GM12891 (cell line): Measurements from ENCODE around the gene VPS52.

Experiments
- DNase-seq: peaks from one replicate; pipeline ENCODE4 v3.0.0; 2011; ENCODE audit warnings: low spot score; ENCODE audit not compliant: insufficient read length
- FAIRE-seq: peaks from 2 replicates; lab custom pipeline; 2011; peaks lifted over from hg19 to GRCh38; lab: Jason Lieb, UNC
- PAX5 ChIP-seq: IDR thresholded peaks from 2 replicates; pipeline ENCODE4 v1.6.1; 2011; ENCODE audit warnings: low read length, moderate library complexity, mild to moderate bottlenecking; ENCODE audit not compliant: insufficient read depth, severe bottlenecking
- POLR2A ChIP-seq: IDR thresholded peaks from 2 replicates; pipeline ENCODE4 v1.6.1; 2011; ENCODE audit warnings: low read depth, low read length, control low read depth
- POLR2AphosphoS5 ChIP-seq: IDR thresholded peaks from 2 replicates; pipeline ENCODE4 v1.6.1; 2011; ENCODE audit warnings: low read depth, low read length, control low read depth
- POU2F2 ChIP-seq: IDR thresholded peaks from 2 replicates; pipeline ENCODE4 v1.6.1; 2011; ENCODE audit warnings: low read depth, mild to moderate bottlenecking, control low read depth, low read length, moderate library complexity
- SPI1 ChIP-seq: IDR thresholded peaks from 2 replicates; pipeline ENCODE4 v1.6.1; 2011; ENCODE audit warnings: low read depth, low read length, control low read depth
- TAF1 ChIP-seq: IDR thresholded peaks from 2 replicates; pipeline ENCODE4 v1.6.1; 2011; ENCODE audit warnings: low read depth, low read length, control low read depth

VPS52 gene

GRCh38 chr6:33250731-33251130 lies 20.9 kb downstream of the VPS52 start:
- TF ChIP-seq POU2F2 (no peak), SPI1 (no peak), POLR2AphosphoS5 (no peak), TAF1 (no peak), PAX5 (no peak), POLR2A (no peak)
- DNase-seq (no peak), FAIRE-seq (no peak)

- TF ChIP-seq TAF1: no peak
- TF ChIP-seq SPI1: no peak
- no peak for TF ChIP-seq POLR2A
- no peak for TF ChIP-seq PAX5
- TF ChIP-seq POU2F2: no peak
- TF ChIP-seq POLR2AphosphoS5: no peak
- FAIRE-seq (no peak), DNase-seq (no peak)
These were observed 21.7 kb downstream of the VPS52 start for GRCh38 chr6:33249732-33250630.

- peak; percentile 80 for DNase-seq
- TF ChIP-seq TAF1 (peak; percentile 76; the same call in 1 of the 2 replicates), POLR2A (peak; percentile 92), SPI1 (peak; percentile 26; the same call in 1 of the 2 replicates), POLR2AphosphoS5 (peak; percentile 93), PAX5 (no peak)
- FAIRE-seq: peak; percentile 99
These were observed 22.5 kb downstream of the VPS52 start for GRCh38 chr6:33248932-33249731.

- no peak for DNase-seq
- no peak for FAIRE-seq
- TF ChIP-seq TAF1 (no peak), PAX5 (no peak), SPI1 (no peak), POU2F2 (no peak), POLR2A (no peak), POLR2AphosphoS5 (no peak)
These were observed 23.1 kb downstream of the VPS52 start for GRCh38 chr6:33248643-33248931.

- peak; percentile 92 for FAIRE-seq
- peak; percentile 56 for DNase-seq
These were observed 23.6 kb downstream of the VPS52 start for GRCh38 chr6:33247977-33248642.

GRCh38 chr6:33243476-33243875 lies 28.2 kb downstream of the VPS52 start:
- FAIRE-seq: no peak
- TF ChIP-seq TAF1 (no peak), POU2F2 (no peak), PAX5 (no peak), SPI1 (no peak), POLR2AphosphoS5 (no peak), POLR2A (no peak)

More at GRCh38 chr6:33247977-33248642, 23.6 kb downstream of the VPS52 start:
- no peak for TF ChIP-seq POU2F2
- TF ChIP-seq POLR2A: no peak

GRCh38 chr6:33241968-33242367 lies 29.7 kb downstream of the VPS52 start:
- TF ChIP-seq POU2F2 (no peak), TAF1 (no peak), POLR2A (no peak), SPI1 (no peak), POLR2AphosphoS5 (no peak), PAX5 (no peak)
- FAIRE-seq (no peak), DNase-seq (no peak)

More at GRCh38 chr6:33243476-33243875, 28.2 kb downstream of the VPS52 start:
- DNase-seq: no peak

- no peak for FAIRE-seq
These were observed 33.9 kb downstream of the VPS52 start for GRCh38 chr6:33237741-33238140.

GRCh38 chr6:33236852-33237251 lies 34.8 kb downstream of the VPS52 start:
- FAIRE-seq (no peak), DNase-seq (no peak)
- TF ChIP-seq POLR2AphosphoS5 (no peak), TAF1 (no peak), SPI1 (no peak), PAX5 (no peak), POU2F2 (no peak), POLR2A (no peak)

More at GRCh38 chr6:33237741-33238140, 33.9 kb downstream of the VPS52 start:
- TF ChIP-seq PAX5: no peak
- DNase-seq: no peak
